Endothelial cell of umbilical vein (primary cell): ENCODE data around the gene DMBT1. TPM values are rescaled to one million over a fixed set of nuclear protein-coding genes. Genes with fewer than 3 reads are reported as not detected.

Experiments
- BruUV-seq: library from RNA; stranded (reverse); fragments of 400-500 nt; replicated peaks from 2 replicates; lab custom pipeline; 2021; lab: Mats Ljungman, UMichigan
- CTCF ChIA-PET: fragments of 300-600, 350-600 bp; sonication (Branson Sonifier 250); formaldehyde crosslinking; loops from one replicate; lab custom pipeline; 2021; ENCODE audit warnings: antibody characterized with exemption, inconsistent platforms; lab: Charles Lee
- POLR2A ChIA-PET: fragments of 300-600, 350-600 bp; sonication (Branson Sonifier 250); formaldehyde crosslinking; loops from one replicate; lab custom pipeline; 2021; ENCODE audit warnings: antibody characterized with exemption, inconsistent platforms; lab: Charles Lee
- DNase-seq: peaks from one replicate; pipeline ENCODE4 v3.0.0-alpha.2; 2011; ENCODE audit warnings: low read depth, low spot score
- FAIRE-seq: peaks from 2 replicates; lab custom pipeline; 2011; peaks lifted over from hg19 to GRCh38; lab: Jason Lieb, UNC
- H2AFZ ChIP-seq: 2 replicates; pipeline ENCODE4 v1.6.0; 2012; ENCODE audit warnings: low read depth, low read length, control low read depth, inconsistent platforms
- H3K27ac ChIP-seq: 2 replicates; pipeline ENCODE4 v1.5.1; 2011; ENCODE audit warnings: low read depth, mild to moderate bottlenecking, control low read depth, low read length, moderate library complexity; ENCODE audit not compliant: insufficient read depth
- H3K27me3 ChIP-seq, 2 experiments: 2 replicates each; pipeline versions ENCODE4 v1.6.0 to v1.6.1; 2011; ENCODE audit warnings: low read length in 2 of 2, mixed read lengths in 1 of 2; ENCODE audit not compliant: control insufficient read depth in 2 of 2, insufficient read depth in 2 of 2
- H3K36me3 ChIP-seq, 2 experiments: 2 replicates in 1 of 2; 3 replicates in 1 of 2; pipeline ENCODE4 v1.5.1; 2011; ENCODE audit warnings: low read length in 2 of 2, mild to moderate bottlenecking in 1 of 2, moderate library complexity in 1 of 2; ENCODE audit not compliant: control insufficient read depth in 2 of 2, insufficient read depth in 2 of 2; ENCODE audit errors: extremely low read depth in 1 of 2
- H3K4me1 ChIP-seq: 3 replicates; pipeline ENCODE4 v1.5.1; 2011; ENCODE audit warnings: mild to moderate bottlenecking, low read length; ENCODE audit not compliant: control insufficient read depth, insufficient read depth; ENCODE audit errors: extremely low read depth
- H3K4me2 ChIP-seq: 2 replicates; pipeline ENCODE4 v1.6.1; 2011; ENCODE audit warnings: low read length, control low read depth, mixed read lengths; ENCODE audit not compliant: insufficient read depth
- H3K4me3 ChIP-seq, 3 experiments: fragments of 200-600 bp in 1 of 3; sonication (generic), shearing (Covaris generic) in 1 of 3; replicated peaks in 1 of 3; 2 replicates each; pipeline ENCODE4 v1.5.1; 2011 to 2016; ENCODE audit warnings: control low read depth in 3 of 3, low read length in 3 of 3, mild to moderate bottlenecking in 2 of 3, inconsistent platforms in 1 of 3, low read depth in 1 of 3, moderate library complexity in 1 of 3; ENCODE audit not compliant: insufficient read depth in 1 of 3
- H3K79me2 ChIP-seq: 2 replicates; pipeline ENCODE4 v1.6.0; 2012; ENCODE audit warnings: low read length, inconsistent platforms; ENCODE audit not compliant: control insufficient read depth, insufficient read depth
- H3K9ac ChIP-seq: replicated peaks from 2 replicates; pipeline ENCODE3; 2011; ENCODE audit warnings: low read length, control low read depth; ENCODE audit not compliant: insufficient read depth; ENCODE audit errors: extremely low read depth
- H3K9me1 ChIP-seq: replicated peaks from 3 replicates; pipeline ENCODE4 v1.6.0; 2011; ENCODE audit warnings: mild to moderate bottlenecking, low read length; ENCODE audit not compliant: control insufficient read depth, insufficient read depth; ENCODE audit errors: extremely low read depth
- H3K9me3 ChIP-seq: replicated peaks from 2 replicates; pipeline ENCODE4 v1.5.1; 2012; ENCODE audit warnings: low read length, inconsistent platforms; ENCODE audit not compliant: control insufficient read depth, insufficient read depth
- H4K20me1 ChIP-seq: replicated peaks from 2 replicates; pipeline ENCODE3; 2011; ENCODE audit warnings: mild to moderate bottlenecking, low read length; ENCODE audit not compliant: control insufficient read depth, insufficient read depth; ENCODE audit errors: extremely low read depth
- CTCF ChIP-seq, 2 donors: IDR thresholded peaks; 1 replicate in 1 of 2; 2 replicates in 1 of 2; pipeline ENCODE4 v1.5.1; 2011; ENCODE audit warnings: low read length in 2 of 2, mild to moderate bottlenecking in 2 of 2, moderate library complexity in 2 of 2, control low read depth in 1 of 2, inconsistent platforms in 1 of 2, low read depth in 1 of 2; ENCODE audit not compliant: insufficient read depth in 1 of 2; ENCODE audit errors: extremely low read depth in 1 of 2
- EZH2 ChIP-seq: IDR thresholded peaks from 2 replicates; pipeline ENCODE4 v1.6.1; 2012; ENCODE audit warnings: borderline replicate concordance, low read depth, mild to moderate bottlenecking, moderate library complexity, low read length, inconsistent platforms; ENCODE audit not compliant: severe bottlenecking
- FOS ChIP-seq: IDR thresholded peaks from 2 replicates; pipeline ENCODE4 v1.6.1; 2011; ENCODE audit warnings: mild to moderate bottlenecking, low read length, moderate library complexity, borderline replicate concordance; ENCODE audit not compliant: insufficient read depth
- GATA2 ChIP-seq: IDR thresholded peaks from 2 replicates; pipeline ENCODE4 v1.7.0; 2011; ENCODE audit warnings: low read depth, mild to moderate bottlenecking, moderate library complexity, mixed read lengths, low read length; ENCODE audit not compliant: insufficient read length, insufficient read depth
- JUN ChIP-seq: IDR thresholded peaks from 2 replicates; pipeline ENCODE4 v1.6.1; 2011; ENCODE audit warnings: borderline replicate concordance, low read depth; ENCODE audit not compliant: insufficient read length, insufficient read depth
- MAX ChIP-seq: IDR thresholded peaks from 2 replicates; pipeline ENCODE4 v1.6.1; 2011; ENCODE audit not compliant: insufficient read depth, insufficient read length
- MYC ChIP-seq: IDR thresholded peaks from one replicate; pipeline ENCODE4 v1.6.1; 2011; ENCODE audit warnings: mild to moderate bottlenecking, low read depth, low read length
- POLR2A ChIP-seq: IDR thresholded peaks from 2 replicates; pipeline ENCODE4 v1.6.1; 2012; ENCODE audit warnings: low read depth, mild to moderate bottlenecking, control low read depth, low read length
- POLR2AphosphoS5 ChIP-seq: IDR thresholded peaks from 2 replicates; pipeline ENCODE4 v1.6.1; 2012; ENCODE audit warnings: low read depth, mild to moderate bottlenecking, control low read depth, low read length, moderate library complexity; ENCODE audit not compliant: insufficient read depth
- dilution Hi-C: fragments of 300-500 bp; cut with MboI; formaldehyde crosslinking; loops from one replicate; pipeline ENCODE4 v1.15.0; 2019; ENCODE audit warnings: low sequenced_read_pairs; ENCODE audit not compliant: extremely low pct_ligation_motif_present
- intact Hi-C: fragments of 100-400 bp; cut with micrococcal nuclease; formaldehyde crosslinking; loops from one replicate; pipeline ENCODE4 v1.10.0; 2022
- polyA plus RNA-seq, 4 experiments: library from polyadenylated mRNA; depleted of rRNA in 3 of 4; stranded (reverse) in 3 of 4; unstranded in 1 of 4; fragments of >200 nt; gene quantifications; 2 replicates each; pipeline versions ENCODE4 v1.2.1 to v1.2.3, GENCODE V29; 2011 to 2012; ENCODE audit warnings: missing spikeins in 1 of 4
- total RNA-seq: library from RNA; stranded (reverse); gene quantifications from 2 replicates; pipeline ENCODE4 v1.2.3, GENCODE V29; 2021

The DMBT1 gene
- total and polyA plus RNA-seq, 2 donors (not counting 3 experiments of a cell fraction or from before 2014, with no cell fraction given): 0.01 TPM; not detected in 1

GRCh38 chr10:122664501-122664900, 103.9 kb downstream of the DMBT1 start:
- Histone ChIP-seq H3K27me3 (no peaks in the 10 kb centered on the region), H3K4me1 (no peaks in the 10 kb centered on the region), H4K20me1 (no peaks in the 10 kb centered on the region), H3K27ac (no peak overlapping the region), H2AFZ (no peak overlapping the region), H3K36me3 (no peaks in the 10 kb centered on the region), H3K9me1 (no peaks in the 10 kb centered on the region), H3K4me3 (no peak overlapping the region), H3K9ac (no peak overlapping the region), H3K79me2 (no peaks in the 10 kb centered on the region), H3K4me2 (no peak overlapping the region), H3K9me3 (no peaks in the 10 kb centered on the region)
- FAIRE-seq (no peak), DNase-seq (no peak)
- dilution Hi-C loops (no loop called here), intact Hi-C loops (no loop called here)
- no TSS peak for BruUV-seq
- TF ChIP-seq JUN (no peak), FOS (no peak), POLR2A (no peak), EZH2 (no peak), MAX (no peak), MYC (no peak), CTCF (IDR thresholded peaks at IDR 0.05; ENCODE audit: extremely low read depth in 1 of 2, insufficient read depth in 1 of 2, low read depth in 1 of 2, low read length in 2 of 2) (no peak), GATA2 (no peak), POLR2AphosphoS5 (no peak)
- ChIA-PET POLR2A (no interaction called here), CTCF (no interaction called here)
